GM12878 (cell line): ENCODE data around the gene SSR2. TPM values are rescaled to one million over a fixed set of nuclear protein-coding genes. Genes with fewer than 3 reads are reported as not detected.

Experiments used
- ATAC-seq: fragments of 200-7000 bp; cut with Tn5 transposase; 3 replicates; pipeline ENCODE4 v1.9.1; 2020; ENCODE audit warnings: mild to moderate bottlenecking, moderate library complexity
- BruUV-seq: library from RNA; stranded (reverse); fragments of 400-500 nt; replicated peaks from 2 replicates; lab custom pipeline; 2021; lab: Mats Ljungman, UMichigan
- CTCF ChIA-PET: fragments of 300-600 bp; sonication (Branson Sonifier 250); formaldehyde crosslinking; extraction: SDS; loops from one replicate; lab custom pipeline; 2021; ENCODE audit warnings: inconsistent platforms; lab: Yijun Ruan, JAX
- POLR2A ChIA-PET: fragments of 350-600 bp; formaldehyde crosslinking; extraction: SDS; loops from one replicate; lab custom pipeline; 2021; ENCODE audit warnings: inconsistent platforms; lab: Charles Lee
- RAD21 ChIA-PET: fragments of 300-600 bp; sonication (Branson Sonifier 250); formaldehyde crosslinking; loops from one replicate; lab custom pipeline; 2023; ENCODE audit warnings: antibody characterized with exemption; ENCODE audit not compliant: unreplicated experiment; lab: Charles Lee
- SMC1A ChIA-PET: fragments of 300-600 bp; sonication (Branson Sonifier 250); formaldehyde crosslinking; loops from one replicate; lab custom pipeline; 2023; ENCODE audit not compliant: unreplicated experiment, uncharacterized antibody; lab: Charles Lee
- DNase-seq: peaks from one replicate; pipeline ENCODE4 v3.0.0-alpha.2; 2011; ENCODE audit warnings: low read depth, low spot score
- FAIRE-seq: peaks from 3 replicates; lab custom pipeline; 2011; peaks lifted over from hg19 to GRCh38; lab: Jason Lieb, UNC
- H2AFZ ChIP-seq: 2 replicates; pipeline ENCODE4 v1.6.0; 2011; ENCODE audit warnings: low read depth, low read length, control low read depth; ENCODE audit not compliant: control insufficient read depth
- H3K27ac ChIP-seq: 2 replicates; pipeline ENCODE4 v1.5.1; 2011; ENCODE audit warnings: control low read depth; ENCODE audit not compliant: control insufficient read depth, insufficient read depth
- H3K27me3 ChIP-seq, 2 experiments: replicated peaks in 1 of 2; 2 replicates each; pipeline versions ENCODE4 v1.6.0 to v1.6.1; 2011; ENCODE audit warnings: low read length in 1 of 2; ENCODE audit not compliant: control insufficient read depth in 2 of 2, insufficient read depth in 2 of 2
- H3K36me3 ChIP-seq, 2 experiments: 2 replicates each; pipeline ENCODE4 v1.5.1; 2011; ENCODE audit warnings: low read length in 1 of 2; ENCODE audit not compliant: control insufficient read depth in 2 of 2, insufficient read depth in 2 of 2
- H3K4me1 ChIP-seq: 2 replicates; pipeline ENCODE4 v1.6.1; 2011; ENCODE audit warnings: mild to moderate bottlenecking, low read length, moderate library complexity, mixed read lengths; ENCODE audit not compliant: control insufficient read depth, insufficient read depth
- H3K4me2 ChIP-seq: 2 replicates; pipeline ENCODE4 v1.6.0; 2011; ENCODE audit warnings: control low read depth; ENCODE audit not compliant: control insufficient read depth, insufficient read depth
- H3K4me3 ChIP-seq: fragments of 200-600 bp; sonication (generic); 2 replicates; pipeline ENCODE4 v1.5.1; 2016
- H3K79me2 ChIP-seq: 2 replicates; pipeline ENCODE4 v1.6.0; 2011; ENCODE audit warnings: low read length; ENCODE audit not compliant: control insufficient read depth, insufficient read depth
- H3K9ac ChIP-seq: 2 replicates; pipeline ENCODE4 v1.8.0; 2011; ENCODE audit warnings: low read length, control low read depth, mixed read lengths; ENCODE audit not compliant: control insufficient read depth, insufficient read depth
- H3K9me3 ChIP-seq: replicated peaks from 3 replicates; pipeline ENCODE4 v1.5.1; 2011; ENCODE audit warnings: mild to moderate bottlenecking, low read length; ENCODE audit not compliant: control insufficient read depth, insufficient read depth
- H4K20me1 ChIP-seq: 2 replicates; pipeline ENCODE4 v1.6.0; 2011; ENCODE audit not compliant: control insufficient read depth, insufficient read depth
- ATF7 ChIP-seq: fragments of 450-650 bp; IDR thresholded peaks from 2 replicates; pipeline ENCODE4 v1.6.1; 2016; ENCODE audit warnings: low read depth, mild to moderate bottlenecking
- CBFB ChIP-seq: IDR thresholded peaks from 2 replicates; pipeline ENCODE4 v1.6.1; 2016; ENCODE audit warnings: antibody characterized with exemption, low read depth
- E4F1 ChIP-seq: fragments of 450-650 bp; IDR thresholded peaks from 2 replicates; pipeline ENCODE4 v1.6.1; 2018; ENCODE audit warnings: borderline replicate concordance, mild to moderate bottlenecking; ENCODE audit not compliant: partially characterized antibody
- ELK1 ChIP-seq: IDR thresholded peaks from 2 replicates; pipeline ENCODE4 v1.6.1; 2012; ENCODE audit warnings: low read depth, low read length, improper control_type of control experiment
- FOS ChIP-seq: IDR thresholded peaks from 3 replicates; pipeline ENCODE4 v1.6.1; 2011; ENCODE audit warnings: borderline replicate concordance; ENCODE audit not compliant: insufficient read length; ENCODE audit errors: extremely low read depth
- IRF5 ChIP-seq: fragments of 450-650 bp; IDR thresholded peaks from 2 replicates; pipeline ENCODE4 v1.6.1; 2017; ENCODE audit warnings: borderline replicate concordance
- JUND ChIP-seq: IDR thresholded peaks from 2 replicates; pipeline ENCODE4 v1.6.1; 2012; ENCODE audit warnings: low read depth, mild to moderate bottlenecking, low read length, improper control_type of control experiment, moderate library complexity
- MLLT1 ChIP-seq: fragments of 450-650 bp; IDR thresholded peaks from 2 replicates; pipeline ENCODE4 v1.6.1; 2016; ENCODE audit warnings: mild to moderate bottlenecking
- NR2F1 ChIP-seq: fragments of 450-650 bp; conservative IDR thresholded peaks from 2 replicates; pipeline ENCODE4 v1.6.1; 2017; ENCODE audit warnings: mild to moderate bottlenecking
- SKIL ChIP-seq: fragments of 450-650 bp; IDR thresholded peaks from 2 replicates; pipeline ENCODE4 v1.6.1; 2017; ENCODE audit warnings: mild to moderate bottlenecking, low read depth, inconsistent platforms; ENCODE audit not compliant: poor library complexity, severe bottlenecking
- ZBED1 ChIP-seq: IDR thresholded peaks from 2 replicates; pipeline ENCODE4 v1.6.1; 2016; ENCODE audit warnings: borderline replicate concordance
- ZNF217 ChIP-seq: fragments of 450-650 bp; IDR thresholded peaks from 2 replicates; pipeline ENCODE4 v1.6.1; 2017; ENCODE audit warnings: antibody characterized with exemption, mild to moderate bottlenecking
- WGBS: methylation state at CpG from one replicate; pipeline ENCODE4 v1.1.6; 2016; ENCODE audit warnings: low lambda C conversion rate; ENCODE audit not compliant: insufficient replicate concordance, insufficient coverage; ENCODE audit errors: missing lambda C conversion rate; 5-methylcytosine and 5-hydroxymethylcytosine counted together
- in situ Hi-C: fragments of 300-500 bp; cut with MboI; formaldehyde crosslinking; loops from 9 replicates; pipeline ENCODE4 v1.14.3; 2018; ENCODE audit warnings: mixed read lengths
- intact Hi-C: fragments of 100-400 bp; cut with micrococcal nuclease; formaldehyde crosslinking; loops from one replicate; pipeline ENCODE4 v1.14.2; 2022; ENCODE audit not compliant: unreplicated experiment
- polyA plus RNA-seq, 11 experiments: library from polyadenylated mRNA; depleted of rRNA in 4 of 11; unstranded in 6 of 11; stranded (reverse) in 5 of 11; fragments of >200 nt; fragmentation: Nextera tagmentation in 4 of 11; fragmentation: Illumina TruSeq in 1 of 11; extraction: Ambion mirVana in 4 of 11; extraction: Trizol in 1 of 11; gene quantifications; 1 replicate in 1 of 11; 2 replicates in 10 of 11; pipeline versions ENCODE4 v1.2.1 to v1.2.3, GENCODE V29; 2011 to 2016; ENCODE audit warnings: inconsistent platforms in 2 of 11, missing spikeins in 2 of 11, low read depth in 1 of 11
- total RNA-seq, 4 experiments: library from RNA; depleted of rRNA in 3 of 4; stranded (reverse); fragments of >200 nt in 3 of 4; fragmentation: Illumina TruSeq in 1 of 4; extraction: Trizol in 1 of 4; gene quantifications; 2 replicates each; pipeline versions ENCODE4 v1.2.1 to v1.2.3, GENCODE V29; 2013 to 2021

The SSR2 gene
- total and polyA plus RNA-seq, 10 of the 15 experiments (the other 5 are each of a cell fraction or from before 2014, with no cell fraction given) = 207 to 553 (median 315) TPM

- Histone ChIP-seq H3K79me2 (peaks cover 10% of the 10 kb centered on the region), H3K9me3 (no peaks in the 10 kb centered on the region), H3K27ac (no peak overlapping the region), H3K4me1 (peaks cover 2% of the 10 kb centered on the region), H3K4me2 (no peak overlapping the region), H3K36me3 (no peaks in the 10 kb centered on the region), H4K20me1 (no peaks in the 10 kb centered on the region), H3K9ac (no peak overlapping the region), H3K4me3 (no peak overlapping the region), H3K27me3 (no peaks in the 10 kb centered on the region; a peak in 1 of 4 replicates), H2AFZ (no peak overlapping the region)
- ATAC-seq (no peak), FAIRE-seq (no peak), DNase-seq (no peak)
- intact Hi-C loops = no loop called here
- in situ Hi-C loops = no loop called here
- 62% methylated on average over 5 of the region's 5 CpGs for WGBS
- RAD21 ChIA-PET = no interaction called here
- POLR2A ChIA-PET = interaction anchor here (1.0 to 1.5 kb wide), 2 partner anchors 26 to 66 kb away, joined by 3 to 4 read pairs; no protein-coding TSS in a partner anchor
- CTCF ChIA-PET = interaction anchor here (0.9 to 1.4 kb wide), 5 partner anchors 35 to 199 kb away, joined by 3 to 6 read pairs (median 3); no protein-coding TSS in a partner anchor
- SMC1A ChIA-PET = interaction anchor here (1.0 to 1.2 kb wide), 2 partner anchors 25 to 41 kb away, joined by 3 read pairs; no protein-coding TSS in a partner anchor
- no TSS peak for BruUV-seq
- TF ChIP-seq ZNF217 (no peak), E4F1 (no peak), NR2F1 (no peak), ELK1 (no peak), MLLT1 (no peak), IRF5 (no peak), CBFB (no peak), FOS (no peak), SKIL (no peak), ZBED1 (no peak), ATF7 (no peak), JUND (no peak)
Observed at GRCh38 chr1:156024801-156025200, 4.0 kb upstream of the SSR2 start.
